Vagina (tissue), 2 donors: Measurements from ENCODE around the gene EPHA3.

Source experiments
- CTCF ChIP-seq, 3 experiments: fragments of 450-650 bp in 2 of 3; fragments of 200-600 bp in 1 of 3; sonication (generic) in 1 of 3; IDR thresholded peaks; one replicate each; pipeline ENCODE4 v1.5.1; 2017 to 2019; ENCODE audit warnings: antibody characterized with exemption in 3 of 3, mild to moderate bottlenecking in 2 of 3, moderate library complexity in 2 of 3
- POLR2A ChIP-seq, 2 donors: fragments of 450-650 bp; IDR thresholded peaks; one replicate each; pipeline ENCODE4 v1.6.1; 2017; ENCODE audit warnings: antibody characterized with exemption in 2 of 2, mild to moderate bottlenecking in 2 of 2, moderate library complexity in 2 of 2
- POLR2AphosphoS5 ChIP-seq, 2 donors: sonication (generic); formaldehyde crosslinking; IDR thresholded peaks; one replicate each; pipeline ENCODE4 v1.9.0; 2017; ENCODE audit warnings: antibody characterized with exemption in 2 of 2, mild to moderate bottlenecking in 2 of 2, low read depth in 1 of 2; ENCODE audit not compliant: insufficient read depth in 1 of 2

GRCh38 chr3:89426060-89426459 is 318.6 kb downstream of the EPHA3 start:
- TF ChIP-seq CTCF (IDR thresholded peaks at IDR 0.05) (no peak), POLR2A (IDR thresholded peaks at IDR 0.05) (no peak), POLR2AphosphoS5 (IDR thresholded peaks at IDR 0.05; ENCODE audit: insufficient read depth in 1 of 2, low read depth in 1 of 2) (no peak)
